AG10803 (cell line): ENCODE data around the gene CYP2J2.
A peak's percentile ranks its signal among the peaks of the same experiment; 100 is the strongest.

Experiments
- DNase-seq: peaks from one replicate; pipeline ENCODE4 v3.0.0; 2010; ENCODE audit warnings: low read depth
- H3K4me3 ChIP-seq: 2 replicates; pipeline ENCODE4 v1.5.1; 2011; ENCODE audit warnings: mild to moderate bottlenecking, low read length, control low read depth
- TF ChIP-seq, protein P1 (sequence below): conservative IDR thresholded peaks from 2 replicates; pipeline ENCODE4 v1.5.1; 2011; ENCODE audit warnings: mild to moderate bottlenecking, low read length, control low read depth, inconsistent platforms

CYP2J2 gene

GRCh38 chr1:59903141-59903754 is 23.3 kb downstream of the CYP2J2 start:
- TF ChIP-seq, protein P1, sequence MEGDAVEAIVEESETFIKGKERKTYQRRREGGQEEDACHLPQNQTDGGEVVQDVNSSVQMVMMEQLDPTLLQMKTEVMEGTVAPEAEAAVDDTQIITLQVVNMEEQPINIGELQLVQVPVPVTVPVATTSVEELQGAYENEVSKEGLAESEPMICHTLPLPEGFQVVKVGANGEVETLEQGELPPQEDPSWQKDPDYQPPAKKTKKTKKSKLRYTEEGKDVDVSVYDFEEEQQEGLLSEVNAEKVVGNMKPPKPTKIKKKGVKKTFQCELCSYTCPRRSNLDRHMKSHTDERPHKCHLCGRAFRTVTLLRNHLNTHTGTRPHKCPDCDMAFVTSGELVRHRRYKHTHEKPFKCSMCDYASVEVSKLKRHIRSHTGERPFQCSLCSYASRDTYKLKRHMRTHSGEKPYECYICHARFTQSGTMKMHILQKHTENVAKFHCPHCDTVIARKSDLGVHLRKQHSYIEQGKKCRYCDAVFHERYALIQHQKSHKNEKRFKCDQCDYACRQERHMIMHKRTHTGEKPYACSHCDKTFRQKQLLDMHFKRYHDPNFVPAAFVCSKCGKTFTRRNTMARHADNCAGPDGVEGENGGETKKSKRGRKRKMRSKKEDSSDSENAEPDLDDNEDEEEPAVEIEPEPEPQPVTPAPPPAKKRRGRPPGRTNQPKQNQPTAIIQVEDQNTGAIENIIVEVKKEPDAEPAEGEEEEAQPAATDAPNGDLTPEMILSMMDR: peak; percentile 57
- no peak overlapping the region for H3K4me3 ChIP-seq
- DNase-seq: peak; percentile 14

DNA sequence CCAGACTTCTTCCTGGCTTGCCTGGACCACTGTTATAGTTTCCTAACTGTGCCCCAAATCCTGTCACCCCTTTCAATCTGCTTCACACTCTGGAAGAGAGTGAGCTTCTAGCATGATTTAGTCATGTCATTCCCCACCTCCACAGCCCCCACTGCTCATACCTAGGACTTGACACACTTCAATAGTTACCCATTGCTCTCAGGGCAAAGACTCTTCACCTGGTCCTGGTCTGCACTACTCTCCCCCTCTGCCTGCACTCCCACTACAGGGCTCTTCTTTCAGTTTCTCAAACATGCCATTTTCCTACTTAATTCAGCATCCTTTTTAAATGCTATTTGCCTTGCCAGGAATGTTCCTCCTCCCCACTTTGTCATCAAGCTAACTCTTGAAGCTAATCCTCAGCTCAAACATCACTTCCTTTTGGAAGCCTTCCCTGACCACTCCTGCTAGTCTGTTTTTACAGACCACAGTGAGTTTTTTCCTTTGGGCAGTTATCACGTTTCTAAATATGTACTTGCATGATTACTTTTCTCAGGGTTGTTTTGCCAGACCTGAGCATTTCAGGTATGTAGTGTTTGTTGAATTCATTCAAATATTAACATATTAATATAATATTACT is 24.7 kb downstream of the CYP2J2 start:
- TF ChIP-seq, protein P1: no peak
- no peak overlapping the region for H3K4me3 ChIP-seq
- DNase-seq: no peak

- no peak for DNase-seq
- no peak overlapping the region for H3K4me3 ChIP-seq
- TF ChIP-seq, protein P1: no peak
These were observed 25.9 kb downstream of the CYP2J2 start for GRCh38 chr1:59900640-59901039.

DNA sequence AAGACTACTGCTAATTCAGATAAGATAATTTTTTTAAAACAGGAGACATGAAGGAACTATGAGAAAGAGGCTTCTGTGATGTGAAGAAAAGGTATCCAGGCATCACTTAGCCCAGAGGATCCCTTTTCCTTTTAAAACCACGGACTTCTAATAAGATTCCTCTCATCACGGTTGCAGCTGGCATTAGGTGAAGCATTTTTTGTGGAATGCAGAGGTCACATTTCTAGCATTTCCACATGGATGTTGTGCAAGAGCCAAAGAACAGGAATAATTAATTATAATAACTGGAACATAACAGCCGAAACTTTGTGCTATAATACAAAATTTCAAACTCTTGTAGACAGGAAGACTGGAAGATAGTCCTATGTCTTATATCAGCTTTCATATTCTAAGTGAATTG is 27.6 kb downstream of the CYP2J2 start:
- H3K4me3 ChIP-seq: no peak overlapping the region
- peak; percentile 8 for DNase-seq
- TF ChIP-seq, protein P1: no peak

GRCh38 chr1:59897165-59897564 is 29.4 kb downstream of the CYP2J2 start:
- no peak for DNase-seq
- TF ChIP-seq, protein P1: no peak
- no peak overlapping the region for H3K4me3 ChIP-seq

GRCh38 chr1:59892841-59893811 is 33.4 kb downstream of the CYP2J2 start:
- no peak for DNase-seq
- H3K4me3 ChIP-seq: no peak overlapping the region
- TF ChIP-seq, protein P1: no peak
